Ovary (tissue), 9 donors: ENCODE data around the gene FGR. TPM values are rescaled to one million over a fixed set of nuclear protein-coding genes. Genes with fewer than 3 reads are reported as not detected.

Experiments used
- DNase-seq, 5 donors: peaks; one replicate each; pipeline ENCODE4 v3.0.0-alpha.2; 2019 to 2020
- H3K27ac ChIP-seq, 2 donors: fragments of 200-600 bp; one replicate each; pipeline versions ENCODE4 v1.5.1 to v1.8.0; 2019 to 2022
- H3K27me3 ChIP-seq: fragments of 200-600 bp; one replicate; pipeline ENCODE4 v1.8.0; 2022
- H3K36me3 ChIP-seq: fragments of 200-600 bp; sonication (generic); one replicate; pipeline ENCODE4 v1.5.1; 2019
- H3K4me1 ChIP-seq: one replicate; pipeline ENCODE4 v1.8.1; 2013; ENCODE audit warnings: mild to moderate bottlenecking, moderate library complexity; ENCODE audit not compliant: insufficient read depth
- H3K4me3 ChIP-seq: fragments of 200-600 bp; sonication (generic); one replicate; pipeline ENCODE4 v1.5.1; 2017
- H3K9me3 ChIP-seq, 2 donors: fragments of 200-600 bp in 1 of 2; sonication (generic) in 1 of 2; one replicate each; pipeline versions ENCODE4 v1.5.1 to v1.8.1; 2013 to 2019; ENCODE audit warnings: mild to moderate bottlenecking in 1 of 2, moderate library complexity in 1 of 2
- EP300 ChIP-seq: sonication (generic); formaldehyde crosslinking; IDR thresholded peaks from one replicate; pipeline ENCODE4 v1.6.1; 2017; ENCODE audit warnings: antibody characterized with exemption
- POLR2A ChIP-seq: fragments of 450-650 bp; IDR thresholded peaks from one replicate; pipeline ENCODE4 v1.6.1; 2017; ENCODE audit warnings: antibody characterized with exemption, mild to moderate bottlenecking, moderate library complexity
- WGBS, 3 donors: extraction: QIAGEN DNeasy Blood & Tissue Kit in 1 of 3; methylation state at CpG; one replicate each; pipeline versions ENCODE4 v1.1.5 to v1.1.7; 2013 to 2017; 5-methylcytosine and 5-hydroxymethylcytosine counted together
- intact Hi-C, 4 donors: fragments of 100-400 bp; cut with DNase I; formaldehyde crosslinking; loops; one replicate each; pipeline versions ENCODE4 v1.11.0 to v1.15.1; 2022 to 2023
- polyA plus RNA-seq, 2 donors: library from polyadenylated mRNA; stranded (reverse); fragments of 200-250 nt in 1 of 2; fragments of 350-450 nt in 1 of 2; fragmentation: Illumina TruSeq in 1 of 2; extraction: RNeasy Lipid Tissue Mini Kit (QIAGEN cat#74804) in 1 of 2; gene quantifications; one replicate each; pipeline ENCODE4 v1.2.3, GENCODE V29; 2013 to 2014
- total RNA-seq, 7 donors: library from RNA; depleted of rRNA in 2 of 7; stranded (reverse); fragments of >200 nt in 2 of 7; fragmentation: NEBNext Ultra II Directional in 3 of 7; extraction: Animal tissue kit (Norgen Biotek cat#: 25700) in 3 of 7; gene quantifications; one replicate each; pipeline versions ENCODE4 v1.1.0 to v1.2.4, GENCODE V29; 2016 to 2023
- TF ChIP-seq, protein P1 (sequence below), 3 donors: fragments of 450-650 bp in 2 of 3; fragments of 200-600 bp in 1 of 3; IDR thresholded peaks; one replicate each; pipeline versions ENCODE4 v1.5.1 to v1.8.0; 2016 to 2022; ENCODE audit warnings: antibody characterized with exemption in 3 of 3, mild to moderate bottlenecking in 1 of 3
- donor health status: DM: no; HTN: no; CAD: no; lungs with moderate emphysema.
- donor health status: DM: no; HTN: no; CAD: no.
- donor health status: Bipolar disorder and iron deficiency.
- donor health status: DM: yes; HTN: yes; CAD: no.
- donor health status: DM: no; HTN: no; CAD: no.
- donor health status: DM: yes; HTN: yes; CAD: no.

FGR gene
- total and polyA plus RNA-seq, 9 donors: 1.1 to 14.1 (median 4.2) TPM

DNA sequence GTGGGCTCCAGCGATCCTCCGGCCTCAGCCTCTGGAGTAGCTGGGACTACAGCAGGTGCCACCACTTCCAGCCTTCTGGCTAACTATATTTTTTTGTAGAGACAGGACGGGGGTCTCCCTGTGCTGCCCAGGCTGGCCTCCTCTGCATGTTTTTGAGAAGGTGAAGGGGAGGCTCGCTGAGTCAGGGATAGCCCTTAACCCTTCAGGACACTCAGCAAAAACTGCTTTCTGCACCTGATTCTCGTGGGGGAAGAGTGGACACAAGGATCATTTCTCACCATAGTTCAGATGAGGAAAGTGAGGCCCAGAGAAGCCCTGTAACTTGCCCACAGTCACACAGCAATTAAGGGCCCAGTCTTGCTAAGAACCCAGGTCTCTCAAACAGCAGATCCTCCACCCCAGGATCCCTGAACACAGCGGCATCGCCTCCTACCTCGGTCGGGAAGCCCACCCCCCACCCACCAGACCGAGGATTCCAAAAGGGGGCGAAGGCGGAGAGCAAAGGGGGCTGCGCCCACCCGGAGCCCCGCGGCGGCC lies 1.3 kb downstream of the FGR start:
- TF ChIP-seq EP300: no peak
- TF ChIP-seq, protein P1, sequence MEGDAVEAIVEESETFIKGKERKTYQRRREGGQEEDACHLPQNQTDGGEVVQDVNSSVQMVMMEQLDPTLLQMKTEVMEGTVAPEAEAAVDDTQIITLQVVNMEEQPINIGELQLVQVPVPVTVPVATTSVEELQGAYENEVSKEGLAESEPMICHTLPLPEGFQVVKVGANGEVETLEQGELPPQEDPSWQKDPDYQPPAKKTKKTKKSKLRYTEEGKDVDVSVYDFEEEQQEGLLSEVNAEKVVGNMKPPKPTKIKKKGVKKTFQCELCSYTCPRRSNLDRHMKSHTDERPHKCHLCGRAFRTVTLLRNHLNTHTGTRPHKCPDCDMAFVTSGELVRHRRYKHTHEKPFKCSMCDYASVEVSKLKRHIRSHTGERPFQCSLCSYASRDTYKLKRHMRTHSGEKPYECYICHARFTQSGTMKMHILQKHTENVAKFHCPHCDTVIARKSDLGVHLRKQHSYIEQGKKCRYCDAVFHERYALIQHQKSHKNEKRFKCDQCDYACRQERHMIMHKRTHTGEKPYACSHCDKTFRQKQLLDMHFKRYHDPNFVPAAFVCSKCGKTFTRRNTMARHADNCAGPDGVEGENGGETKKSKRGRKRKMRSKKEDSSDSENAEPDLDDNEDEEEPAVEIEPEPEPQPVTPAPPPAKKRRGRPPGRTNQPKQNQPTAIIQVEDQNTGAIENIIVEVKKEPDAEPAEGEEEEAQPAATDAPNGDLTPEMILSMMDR (IDR thresholded peaks at IDR 0.05): no peak
- TF ChIP-seq POLR2A: no peak
- no peaks in the 10 kb centered on the region for H3K9me3 ChIP-seq
- no peak for DNase-seq
- H3K36me3 ChIP-seq: no peaks in the 10 kb centered on the region
- WGBS, 3 donors: 23 to 41% (median 24%) methylated on average over 10 to 17 of the region's 17 CpGs
- intact Hi-C loops: no loop called here
- no peaks in the 10 kb centered on the region for H3K27me3 ChIP-seq
- H3K4me3 ChIP-seq: peak overlapping the region; percentile 25
- H3K27ac ChIP-seq: no peak overlapping the region
- no peaks in the 10 kb centered on the region for H3K4me1 ChIP-seq

DNA sequence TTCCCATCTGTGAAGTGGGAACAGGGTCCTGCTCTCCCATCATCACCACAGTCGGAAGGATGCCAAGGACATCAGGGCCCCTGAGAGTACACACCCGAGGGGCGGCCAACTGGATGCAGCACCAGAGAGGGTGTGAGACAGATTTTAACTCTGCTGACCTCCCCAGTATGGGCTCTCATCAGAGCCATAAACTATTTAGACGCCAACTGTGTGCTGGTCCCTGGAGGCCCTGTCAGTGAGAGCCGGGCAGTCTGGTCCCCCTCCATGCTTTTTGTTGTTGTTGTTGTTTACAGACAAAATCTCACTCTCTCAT lies 1.7 kb downstream of the FGR start:
- no peak for DNase-seq
- intact Hi-C loops: no loop called here
- TF ChIP-seq, protein P1 (IDR thresholded peaks at IDR 0.05): no peak
- no peak for TF ChIP-seq POLR2A
- no peak for TF ChIP-seq EP300
- H3K4me3 ChIP-seq: no peak overlapping the region
- no peaks in the 10 kb centered on the region for H3K36me3 ChIP-seq
- no peaks in the 10 kb centered on the region for H3K4me1 ChIP-seq
- no peaks in the 10 kb centered on the region for H3K27me3 ChIP-seq
- no peak overlapping the region for H3K27ac ChIP-seq
- no peaks in the 10 kb centered on the region for H3K9me3 ChIP-seq
- WGBS, 3 donors: 78 to 87% (median 79%) methylated on average over 5 of the region's 5 CpGs

- H3K9me3 ChIP-seq: no peaks in the 10 kb centered on the region
- no peak overlapping the region for H3K27ac ChIP-seq
- no peaks in the 10 kb centered on the region for H3K27me3 ChIP-seq
- H3K4me3 ChIP-seq: no peak overlapping the region
- no peaks in the 10 kb centered on the region for H3K4me1 ChIP-seq
- 81 to 84% (median 82%) methylated on average over 14 of the region's 14 CpGs for WGBS, 3 donors
- no peak for DNase-seq
- intact Hi-C loops: no loop called here
- TF ChIP-seq POLR2A: no peak
- no peak for TF ChIP-seq EP300
- TF ChIP-seq, protein P1 (IDR thresholded peaks at IDR 0.05): no peak
- H3K36me3 ChIP-seq: no peaks in the 10 kb centered on the region
Observed at GRCh38 chr1:27632387-27633297, 2.3 kb downstream of the FGR start.

DNA sequence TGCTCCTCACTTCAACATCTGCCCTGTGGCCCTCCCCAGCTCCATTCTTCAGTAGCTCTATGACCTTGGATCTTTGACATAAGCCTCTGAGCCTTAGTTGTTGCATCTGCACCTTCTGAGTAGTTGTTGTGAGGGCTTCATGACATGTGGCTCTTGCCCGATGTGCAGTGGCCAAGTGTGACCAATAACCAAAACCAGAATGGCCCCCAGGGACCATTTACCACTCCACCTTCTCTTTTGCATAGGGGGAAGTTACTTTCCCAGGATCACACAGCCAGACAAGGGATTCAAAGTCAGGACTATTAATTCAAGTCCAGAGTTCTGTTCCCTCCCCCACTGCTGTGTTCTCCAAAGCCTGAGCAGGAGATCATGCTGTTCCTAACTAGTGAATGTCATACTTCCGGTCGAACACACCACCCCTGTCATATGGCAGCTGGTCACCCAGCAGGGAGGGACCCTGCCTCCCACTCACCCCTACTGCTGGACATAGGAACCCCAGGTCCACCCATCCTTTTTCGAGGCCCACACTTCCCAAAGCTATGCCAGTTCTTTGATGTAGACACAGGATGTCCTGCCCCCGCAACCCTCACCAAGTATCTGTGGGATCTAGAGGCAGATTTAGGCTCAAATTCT lies 4.0 kb downstream of the FGR start:
- Histone ChIP-seq H3K27ac (no peak overlapping the region), H3K36me3 (no peaks in the 10 kb centered on the region), H3K9me3 (no peaks in the 10 kb centered on the region), H3K27me3 (no peaks in the 10 kb centered on the region), H3K4me3 (no peak overlapping the region), H3K4me1 (no peaks in the 10 kb centered on the region)
- TF ChIP-seq, protein P1 (IDR thresholded peaks at IDR 0.05): no peak
- TF ChIP-seq EP300: no peak
- intact Hi-C loops: no loop called here
- peak in 1 of 5 donors; percentile 44 for DNase-seq
- WGBS, 3 donors: 55 to 62% (median 58%) methylated on average over 5 of the region's 5 CpGs
